Measurements from ENCODE around the gene MKRN2OS. TPM values are rescaled to one million over a fixed set of nuclear protein-coding genes. Genes with fewer than 3 reads are reported as not detected.
A peak's percentile ranks its signal among the peaks of the same experiment; 100 is the strongest.

Gene MKRN2OS, protein sequence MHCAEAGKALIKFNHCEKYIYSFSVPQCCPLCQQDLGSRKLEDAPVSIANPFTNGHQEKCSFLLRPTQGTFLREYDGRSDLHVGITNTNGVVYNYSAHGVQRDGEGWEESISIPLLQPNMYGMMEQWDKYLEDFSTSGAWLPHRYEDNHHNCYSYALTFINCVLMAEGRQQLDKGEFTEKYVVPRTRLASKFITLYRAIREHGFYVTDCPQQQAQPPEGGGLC
- not detected for total RNA-seq (ENCODE audit: unreplicated experiment)
- long read RNA-seq, result 0 reads

DNA sequence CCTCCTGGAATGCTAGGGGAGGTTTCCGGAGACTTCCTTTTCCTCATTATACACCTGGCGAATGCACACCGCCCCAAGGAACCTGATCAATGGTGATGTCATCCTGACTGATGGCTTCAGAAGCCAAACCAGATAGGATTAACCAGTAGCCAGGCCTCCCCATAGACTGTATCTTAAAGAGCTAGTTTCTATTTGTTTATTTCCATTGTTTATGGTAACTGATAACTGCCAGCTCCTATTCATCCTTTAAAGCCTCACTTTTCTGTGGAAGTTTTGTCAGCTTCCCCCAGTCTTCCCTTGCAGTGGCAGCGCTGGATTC is at the start of gene MKRN2OS:
TSS of gene MKRN2OS (minus strand) at position 27 of the 319 bp plus-strand sequence. CDS start 35 bp downstream, outside the sequence.
- Mint-ChIP-seq H3K4me3 (ENCODE audit: unreplicated experiment) (no peak within 1 kb of the TSS), H3K27ac (ENCODE audit: unreplicated experiment) (no peak within 1 kb of the TSS), H3K27me3 (ENCODE audit: unreplicated experiment) (no peaks in the 10 kb centered on the region), H3K9me3 (ENCODE audit: unreplicated experiment) (no peaks in the 10 kb centered on the region), H3K4me1 (ENCODE audit: unreplicated experiment) (peaks cover 9% of the 10 kb centered on the region), H3K36me3 (ENCODE audit: low read depth, unreplicated experiment) (no peaks in the 10 kb centered on the region)
- TF ChIP-seq, protein P1, sequence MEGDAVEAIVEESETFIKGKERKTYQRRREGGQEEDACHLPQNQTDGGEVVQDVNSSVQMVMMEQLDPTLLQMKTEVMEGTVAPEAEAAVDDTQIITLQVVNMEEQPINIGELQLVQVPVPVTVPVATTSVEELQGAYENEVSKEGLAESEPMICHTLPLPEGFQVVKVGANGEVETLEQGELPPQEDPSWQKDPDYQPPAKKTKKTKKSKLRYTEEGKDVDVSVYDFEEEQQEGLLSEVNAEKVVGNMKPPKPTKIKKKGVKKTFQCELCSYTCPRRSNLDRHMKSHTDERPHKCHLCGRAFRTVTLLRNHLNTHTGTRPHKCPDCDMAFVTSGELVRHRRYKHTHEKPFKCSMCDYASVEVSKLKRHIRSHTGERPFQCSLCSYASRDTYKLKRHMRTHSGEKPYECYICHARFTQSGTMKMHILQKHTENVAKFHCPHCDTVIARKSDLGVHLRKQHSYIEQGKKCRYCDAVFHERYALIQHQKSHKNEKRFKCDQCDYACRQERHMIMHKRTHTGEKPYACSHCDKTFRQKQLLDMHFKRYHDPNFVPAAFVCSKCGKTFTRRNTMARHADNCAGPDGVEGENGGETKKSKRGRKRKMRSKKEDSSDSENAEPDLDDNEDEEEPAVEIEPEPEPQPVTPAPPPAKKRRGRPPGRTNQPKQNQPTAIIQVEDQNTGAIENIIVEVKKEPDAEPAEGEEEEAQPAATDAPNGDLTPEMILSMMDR (IDR thresholded peaks at IDR 0.05; ENCODE audit: unreplicated experiment), result no peak
- DNase-seq (ENCODE audit: low spot score), result no peak

DNA sequence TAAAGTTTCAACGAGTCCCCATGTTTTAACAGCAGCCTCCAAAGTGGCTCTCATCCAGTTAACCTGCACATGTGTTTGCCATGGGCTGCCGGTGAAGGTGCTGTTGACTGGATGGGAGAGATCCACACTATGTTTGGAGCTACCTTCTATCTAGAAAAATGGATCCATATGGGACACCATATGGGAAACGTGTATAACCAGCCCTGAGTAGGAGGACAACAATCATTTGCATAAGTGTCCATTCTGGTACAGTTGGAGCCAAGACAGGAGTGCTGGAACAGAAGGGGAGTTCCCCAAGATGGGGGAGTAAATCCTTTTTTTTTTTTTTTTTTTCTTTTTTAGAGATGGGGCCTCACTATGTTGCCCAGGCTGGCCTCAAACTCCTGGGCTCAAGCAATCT is 48.2 kb upstream of the MKRN2OS start:
- peaks cover 51% of the 10 kb centered on the region for H3K36me3 Mint-ChIP-seq (ENCODE audit: low read depth, unreplicated experiment)
- DNase-seq (ENCODE audit: low spot score), result no peak
- H3K4me3 Mint-ChIP-seq (ENCODE audit: unreplicated experiment), result no peak overlapping the region
- TF ChIP-seq, protein P1 (IDR thresholded peaks at IDR 0.05; ENCODE audit: unreplicated experiment), result no peak
- no peaks in the 10 kb centered on the region for H3K4me1 Mint-ChIP-seq (ENCODE audit: unreplicated experiment)
- peaks cover 10% of the 10 kb centered on the region for H3K27me3 Mint-ChIP-seq (ENCODE audit: unreplicated experiment)
- H3K9me3 Mint-ChIP-seq (ENCODE audit: unreplicated experiment), result no peaks in the 10 kb centered on the region
- no peak overlapping the region for H3K27ac Mint-ChIP-seq (ENCODE audit: unreplicated experiment)

DNA sequence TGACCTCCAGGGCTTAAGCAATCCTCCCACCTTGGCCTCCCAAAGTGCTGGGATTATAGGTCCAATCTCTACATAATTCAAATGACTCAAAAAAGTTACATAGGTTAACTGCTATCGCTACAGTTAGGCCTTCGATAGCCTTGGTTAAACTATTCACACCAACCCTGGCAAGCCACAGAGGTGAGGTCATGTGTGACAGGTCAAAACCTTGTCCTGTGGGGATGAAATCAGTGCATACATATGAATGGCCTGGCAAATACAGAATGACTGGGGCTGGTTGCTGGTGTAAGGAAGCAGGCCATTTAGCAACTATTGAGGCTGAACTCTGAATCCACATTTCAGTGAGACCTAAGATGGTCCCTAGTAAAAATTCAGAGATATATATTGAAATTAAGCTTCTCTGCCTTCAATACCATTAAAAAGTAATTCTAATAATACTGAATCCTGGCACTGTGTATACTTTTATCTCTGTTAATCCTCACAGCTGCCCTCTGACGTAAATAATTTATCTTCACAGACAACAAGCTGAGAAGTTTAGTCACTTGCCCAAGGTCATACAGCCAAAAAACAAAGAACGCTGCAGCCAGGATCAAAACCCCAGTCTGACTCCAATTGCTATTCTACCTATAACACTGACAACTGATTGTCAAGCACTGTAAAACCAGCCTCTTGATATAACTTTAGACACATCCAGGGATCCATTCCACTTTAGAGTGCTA is 46.9 kb upstream of the MKRN2OS start:
- TF ChIP-seq, protein P1 (IDR thresholded peaks at IDR 0.05; ENCODE audit: unreplicated experiment), result no peak
- H3K4me1 Mint-ChIP-seq (ENCODE audit: unreplicated experiment), result no peaks in the 10 kb centered on the region
- H3K4me3 Mint-ChIP-seq (ENCODE audit: unreplicated experiment), result peak overlapping the region; percentile 62
- H3K36me3 Mint-ChIP-seq (ENCODE audit: low read depth, unreplicated experiment), result peaks cover 49% of the 10 kb centered on the region
- DNase-seq (ENCODE audit: low spot score), result no peak
- H3K27ac Mint-ChIP-seq (ENCODE audit: unreplicated experiment), result peak overlapping the region; percentile 36
- H3K9me3 Mint-ChIP-seq (ENCODE audit: unreplicated experiment), result no peaks in the 10 kb centered on the region
- H3K27me3 Mint-ChIP-seq (ENCODE audit: unreplicated experiment), result peaks cover 10% of the 10 kb centered on the region

DNA sequence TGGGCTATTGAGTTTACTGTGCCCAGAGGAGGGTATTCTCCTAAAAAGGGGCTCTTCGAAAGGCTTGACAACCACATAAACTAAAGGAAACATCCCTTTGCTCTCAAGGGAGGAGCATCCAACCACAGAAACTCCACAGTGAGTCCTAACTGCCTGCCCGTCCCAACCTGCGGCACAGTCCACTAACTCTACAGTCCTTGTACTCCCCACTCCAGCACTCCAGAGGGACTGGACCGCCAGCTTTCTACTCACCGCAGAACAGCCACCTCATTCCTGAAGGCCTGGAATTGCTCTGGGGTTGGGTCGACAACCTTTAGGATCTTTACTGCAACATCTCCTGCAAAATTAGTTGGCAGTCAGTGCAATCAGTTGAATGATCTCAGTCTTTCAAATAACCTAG is 46.2 kb upstream of the MKRN2OS start:
- H3K27me3 Mint-ChIP-seq (ENCODE audit: unreplicated experiment), result peaks cover 10% of the 10 kb centered on the region
- no peak for DNase-seq (ENCODE audit: low spot score)
- H3K4me3 Mint-ChIP-seq (ENCODE audit: unreplicated experiment), result peak overlapping the region; percentile 62
- peaks cover 47% of the 10 kb centered on the region for H3K36me3 Mint-ChIP-seq (ENCODE audit: low read depth, unreplicated experiment)
- H3K9me3 Mint-ChIP-seq (ENCODE audit: unreplicated experiment), result no peaks in the 10 kb centered on the region
- H3K27ac Mint-ChIP-seq (ENCODE audit: unreplicated experiment), result no peak overlapping the region
- TF ChIP-seq, protein P1 (IDR thresholded peaks at IDR 0.05; ENCODE audit: unreplicated experiment), result no peak
- no peaks in the 10 kb centered on the region for H3K4me1 Mint-ChIP-seq (ENCODE audit: unreplicated experiment)

DNA sequence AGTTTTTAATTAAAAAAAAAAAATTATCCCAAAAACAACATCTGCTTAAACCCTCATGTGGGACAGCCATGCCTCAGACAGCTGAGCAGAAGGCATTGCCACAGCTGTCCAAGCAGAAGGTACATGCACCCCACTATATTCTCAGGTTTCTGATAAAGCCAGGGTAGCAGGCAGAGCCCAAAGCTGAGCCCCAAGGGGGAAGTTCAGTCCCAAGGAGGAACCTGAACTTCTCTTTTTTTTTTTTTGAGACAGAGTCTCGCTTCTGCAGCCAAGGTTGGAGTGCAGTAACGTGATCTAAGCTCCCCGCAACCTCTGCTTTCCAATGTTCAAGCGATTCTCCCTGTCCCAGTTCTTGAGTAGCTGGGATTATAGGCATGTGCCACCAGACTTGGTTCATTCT is 44.8 kb upstream of the MKRN2OS start:
- Mint-ChIP-seq H3K4me3 (ENCODE audit: unreplicated experiment) (no peak overlapping the region), H3K27ac (ENCODE audit: unreplicated experiment) (no peak overlapping the region), H3K36me3 (ENCODE audit: low read depth, unreplicated experiment) (peaks cover 43% of the 10 kb centered on the region), H3K27me3 (ENCODE audit: unreplicated experiment) (peaks cover 12% of the 10 kb centered on the region), H3K4me1 (ENCODE audit: unreplicated experiment) (no peaks in the 10 kb centered on the region), H3K9me3 (ENCODE audit: unreplicated experiment) (no peaks in the 10 kb centered on the region)
- TF ChIP-seq, protein P1 (IDR thresholded peaks at IDR 0.05; ENCODE audit: unreplicated experiment), result no peak
- no peak for DNase-seq (ENCODE audit: low spot score)

Data from endothelial cell (in vitro differentiated cells).